OCI-LY1 (cell line): ENCODE results near the gene C12orf43.

Source experiments
- H2AFZ ChIP-seq: fragments of 200-600 bp; sonication (generic), shearing (Covaris generic); 2 replicates; pipeline ENCODE4 v1.6.0; 2014; ENCODE audit warnings: antibody characterized with exemption, mild to moderate bottlenecking, low read length
- H3F3A ChIP-seq: fragments of 200-600 bp; sonication (generic), shearing (Covaris generic); 2 replicates; pipeline ENCODE4 v1.6.0; 2014; ENCODE audit warnings: mild to moderate bottlenecking, antibody characterized with exemption, low read length, moderate library complexity; ENCODE audit not compliant: insufficient read depth
- H3K27ac ChIP-seq: fragments of 200-600 bp; sonication (generic); 2 replicates; pipeline ENCODE4 v1.5.1; 2014; ENCODE audit warnings: low read length, mixed run types, mild to moderate bottlenecking, low read depth; ENCODE audit not compliant: poor library complexity, severe bottlenecking
- H3K27me3 ChIP-seq: fragments of 200-600 bp; sonication (generic); 2 replicates; pipeline ENCODE4 v1.6.0; 2014; ENCODE audit warnings: antibody characterized with exemption, mild to moderate bottlenecking, low read length, moderate library complexity; ENCODE audit not compliant: insufficient read depth
- H3K36me3 ChIP-seq: fragments of 200-600 bp; sonication (generic); 2 replicates; pipeline ENCODE4 v1.6.1; 2014; ENCODE audit warnings: mild to moderate bottlenecking, antibody characterized with exemption, low read length, moderate library complexity, mixed read lengths; ENCODE audit not compliant: insufficient read depth
- H3K4me1 ChIP-seq: fragments of 200-600 bp; sonication (generic); 2 replicates; pipeline ENCODE4 v1.5.1; 2014; ENCODE audit warnings: mild to moderate bottlenecking, low read length, moderate library complexity; ENCODE audit not compliant: insufficient read depth, severe bottlenecking
- H3K4me2 ChIP-seq: fragments of 200-600 bp; sonication (generic), shearing (Covaris generic); 2 replicates; pipeline ENCODE4 v1.6.1; 2014; ENCODE audit warnings: low read length
- H3K4me3 ChIP-seq: fragments of 200-600 bp; sonication (generic); 2 replicates; pipeline ENCODE4 v1.5.1; 2014; ENCODE audit warnings: low read length, low read depth, mild to moderate bottlenecking, mixed read lengths; ENCODE audit not compliant: poor library complexity, severe bottlenecking
- H3K79me2 ChIP-seq: fragments of 200-600 bp; shearing (Covaris generic); 2 replicates; pipeline ENCODE4 v1.6.1; 2016; ENCODE audit warnings: mixed run types, low read length, mixed read lengths; ENCODE audit not compliant: insufficient read depth
- H3K9ac ChIP-seq: fragments of 200-600 bp; sonication (generic), shearing (Covaris generic); 2 replicates; pipeline ENCODE4 v1.6.1; 2014; ENCODE audit warnings: mild to moderate bottlenecking, low read length, mixed read lengths
- H3K9me2 ChIP-seq: fragments of 200-600 bp; sonication (generic), shearing (Covaris generic); 2 replicates; pipeline ENCODE4 v1.6.1; 2014; ENCODE audit warnings: low read depth, mild to moderate bottlenecking, low read length, mixed read lengths
- H3K9me3 ChIP-seq: fragments of 200-600 bp; shearing (Covaris generic); 2 replicates; pipeline ENCODE4 v1.6.1; 2014; ENCODE audit warnings: low read length, mixed read lengths
- H4K20me1 ChIP-seq: fragments of 200-600 bp; sonication (generic), shearing (Covaris generic); 2 replicates; pipeline ENCODE4 v1.6.0; 2016; ENCODE audit warnings: mild to moderate bottlenecking, low read length; ENCODE audit not compliant: insufficient read depth
- EZH2 ChIP-seq: fragments of 200-600 bp; sonication (generic), shearing (Covaris generic); IDR thresholded peaks from 2 replicates; pipeline ENCODE4 v1.8.0; 2017; ENCODE audit warnings: borderline replicate concordance, mixed run types, mild to moderate bottlenecking, antibody characterized with exemption, low read length, moderate library complexity, mixed read lengths
- TF ChIP-seq, protein P1 (sequence below): fragments of 200-600 bp; sonication (generic), shearing (Covaris generic); IDR thresholded peaks from 2 replicates; pipeline ENCODE4 v1.5.1; 2017; ENCODE audit warnings: mild to moderate bottlenecking, antibody characterized with exemption, low read length, moderate library complexity, mixed read lengths

Gene C12orf43

DNA sequence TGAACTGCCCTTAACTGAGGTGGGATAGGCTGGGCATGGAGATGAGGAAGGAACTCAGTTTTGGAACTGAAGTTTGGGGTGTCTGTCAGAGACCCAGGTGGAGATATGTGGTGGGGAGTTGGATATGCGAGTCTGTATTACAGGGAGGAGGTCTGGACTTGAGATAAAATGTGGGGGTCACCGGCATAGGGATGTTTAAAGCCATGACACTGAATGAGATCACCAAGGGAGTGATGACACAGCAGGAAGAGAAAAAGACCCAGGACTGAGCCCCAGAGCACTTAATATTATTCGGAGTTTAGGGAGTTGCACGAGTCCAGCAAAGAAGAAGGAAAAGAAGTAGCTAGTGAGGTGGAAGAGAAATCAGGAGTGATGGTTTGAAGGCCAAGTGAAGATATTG is 26.8 kb upstream of the C12orf43 start:
- Histone ChIP-seq H3K9me3 (no peaks in the 10 kb centered on the region), H3K27ac (no peak overlapping the region), H2AFZ (no peak overlapping the region), H3K4me3 (no peak overlapping the region), H3K9ac (no peak overlapping the region), H3K4me1 (peaks cover 15% of the 10 kb centered on the region), H4K20me1 (no peaks in the 10 kb centered on the region), H3K9me2 (no peaks in the 10 kb centered on the region), H3F3A (no peaks in the 10 kb centered on the region), H3K27me3 (no peaks in the 10 kb centered on the region), H3K4me2 (no peak overlapping the region), H3K36me3 (no peaks in the 10 kb centered on the region), H3K79me2 (no peaks in the 10 kb centered on the region)
- TF ChIP-seq, protein P1, sequence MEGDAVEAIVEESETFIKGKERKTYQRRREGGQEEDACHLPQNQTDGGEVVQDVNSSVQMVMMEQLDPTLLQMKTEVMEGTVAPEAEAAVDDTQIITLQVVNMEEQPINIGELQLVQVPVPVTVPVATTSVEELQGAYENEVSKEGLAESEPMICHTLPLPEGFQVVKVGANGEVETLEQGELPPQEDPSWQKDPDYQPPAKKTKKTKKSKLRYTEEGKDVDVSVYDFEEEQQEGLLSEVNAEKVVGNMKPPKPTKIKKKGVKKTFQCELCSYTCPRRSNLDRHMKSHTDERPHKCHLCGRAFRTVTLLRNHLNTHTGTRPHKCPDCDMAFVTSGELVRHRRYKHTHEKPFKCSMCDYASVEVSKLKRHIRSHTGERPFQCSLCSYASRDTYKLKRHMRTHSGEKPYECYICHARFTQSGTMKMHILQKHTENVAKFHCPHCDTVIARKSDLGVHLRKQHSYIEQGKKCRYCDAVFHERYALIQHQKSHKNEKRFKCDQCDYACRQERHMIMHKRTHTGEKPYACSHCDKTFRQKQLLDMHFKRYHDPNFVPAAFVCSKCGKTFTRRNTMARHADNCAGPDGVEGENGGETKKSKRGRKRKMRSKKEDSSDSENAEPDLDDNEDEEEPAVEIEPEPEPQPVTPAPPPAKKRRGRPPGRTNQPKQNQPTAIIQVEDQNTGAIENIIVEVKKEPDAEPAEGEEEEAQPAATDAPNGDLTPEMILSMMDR, result no peak
- TF ChIP-seq EZH2, result no peak

DNA sequence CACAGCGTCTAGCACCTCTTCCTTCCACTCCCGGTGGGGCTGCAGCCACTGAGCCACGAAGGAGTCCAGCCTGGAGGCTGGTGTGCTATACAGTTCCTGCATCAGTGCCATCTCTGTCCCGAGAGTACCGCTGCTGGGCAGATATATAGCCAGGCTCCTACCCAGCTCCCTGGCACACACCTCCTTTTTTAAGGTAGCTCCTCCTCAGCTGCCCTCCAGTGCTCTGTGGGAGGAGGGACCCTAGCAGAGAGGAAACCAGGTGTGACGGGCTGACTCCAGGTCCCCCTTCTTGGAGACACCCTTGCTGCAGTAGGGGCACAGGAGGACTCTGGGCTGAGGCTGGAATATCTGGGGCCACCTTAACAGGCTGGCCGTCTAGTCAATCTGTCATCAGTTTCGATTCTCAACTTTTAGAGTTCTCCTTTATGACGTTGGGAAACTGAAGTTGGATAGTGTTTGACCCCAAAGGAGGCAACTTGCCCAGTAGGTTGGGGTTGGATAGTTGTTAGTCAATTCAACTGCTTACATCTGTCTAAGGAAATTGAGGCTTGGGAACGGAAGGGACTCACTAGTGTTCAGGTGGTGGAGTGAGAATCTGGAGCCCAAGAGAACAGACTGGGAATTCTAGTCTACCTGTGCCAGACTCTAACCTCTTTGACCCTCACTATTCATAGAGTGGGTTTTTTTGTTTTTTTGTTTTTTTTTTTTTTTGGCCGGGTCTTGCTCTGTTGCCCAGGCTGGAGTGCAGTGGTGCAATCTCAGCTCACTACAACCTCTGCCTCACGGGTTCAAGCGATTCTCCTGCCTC is 22.8 kb upstream of the C12orf43 start, which contains the start of gene OASL:
Gene OASL (minus strand): TSS at position 386 of the 808 bp plus-strand sequence. CDS start 275 bp downstream, at position 111.
- Histone ChIP-seq H2AFZ (no peak within 1 kb of the TSS), H3K79me2 (no peaks in the 10 kb centered on the region), H3K4me1 (peaks cover 9% of the 10 kb centered on the region), H3K27ac (no peak within 1 kb of the TSS), H3K9me2 (no peaks in the 10 kb centered on the region), H3K4me3 (peak within 1 kb of the TSS; percentile 32), H3F3A (no peaks in the 10 kb centered on the region), H3K9me3 (no peaks in the 10 kb centered on the region), H3K4me2 (peak within 1 kb of the TSS; percentile 49; the same call in 1 of the 2 replicates), H3K27me3 (no peaks in the 10 kb centered on the region), H3K36me3 (no peaks in the 10 kb centered on the region), H4K20me1 (no peaks in the 10 kb centered on the region), H3K9ac (no peak within 1 kb of the TSS)
- TF ChIP-seq, protein P1, result no peak
- TF ChIP-seq EZH2, result no peak

DNA sequence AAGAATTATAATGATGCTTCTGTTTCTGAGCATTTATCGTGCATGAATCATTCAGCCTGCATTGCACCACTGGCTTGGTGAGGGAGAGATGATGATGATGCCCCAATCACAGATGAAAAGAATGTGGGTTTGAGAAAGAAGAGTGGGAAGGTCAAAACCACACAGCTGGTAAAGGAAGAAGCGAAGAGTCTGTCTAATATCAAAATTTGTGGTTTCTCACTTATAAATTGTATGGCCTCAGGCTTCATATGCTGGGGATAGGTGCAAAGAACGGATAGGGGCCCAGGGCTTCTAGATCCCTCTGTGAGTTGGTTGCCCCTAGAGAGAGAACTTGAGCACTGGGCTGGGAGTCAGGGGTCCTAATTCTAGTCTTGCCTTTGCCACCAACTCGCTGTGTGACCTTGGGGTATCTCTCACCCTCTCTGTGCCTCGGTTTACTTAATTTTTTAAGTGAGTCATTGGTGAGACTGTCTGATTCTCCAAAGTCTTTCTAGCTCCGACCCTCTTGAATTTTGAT is 20.6 kb upstream of the C12orf43 start:
- H3K4me2 ChIP-seq, result no peak overlapping the region
- no peaks in the 10 kb centered on the region for H3K9me2 ChIP-seq
- H3K9ac ChIP-seq, result no peak overlapping the region
- no peak overlapping the region for H2AFZ ChIP-seq
- no peaks in the 10 kb centered on the region for H3F3A ChIP-seq
- peaks cover 9% of the 10 kb centered on the region for H3K4me1 ChIP-seq
- H3K4me3 ChIP-seq, result no peak overlapping the region
- no peaks in the 10 kb centered on the region for H3K9me3 ChIP-seq
- H4K20me1 ChIP-seq, result no peaks in the 10 kb centered on the region
- TF ChIP-seq EZH2, result no peak
- TF ChIP-seq, protein P1, result no peak
- no peaks in the 10 kb centered on the region for H3K79me2 ChIP-seq
- no peaks in the 10 kb centered on the region for H3K36me3 ChIP-seq
- no peak overlapping the region for H3K27ac ChIP-seq
- no peaks in the 10 kb centered on the region; the same call in 1 of the 2 replicates for H3K27me3 ChIP-seq
